Astrocyte (in vitro differentiated cells and primary cell): Measurements from ENCODE around the gene KMT2B. TPM values are rescaled to one million over a fixed set of nuclear protein-coding genes. Genes with fewer than 3 reads are reported as not detected.
A peak's percentile ranks its signal among the peaks of the same experiment; 100 is the strongest.

Experiments
- DNase-seq: peaks from one replicate; pipeline ENCODE4 v3.0.0-alpha.2; 2010; ENCODE audit warnings: low read depth
- FAIRE-seq: peaks from 2 replicates; lab custom pipeline; 2011; peaks lifted over from hg19 to GRCh38; lab: Jason Lieb, UNC
- H2AFZ ChIP-seq: 2 replicates; pipeline ENCODE4 v1.6.0; 2012; ENCODE audit warnings: low read depth, low read length, inconsistent platforms
- H3K27ac ChIP-seq: 2 replicates; pipeline ENCODE4 v1.5.1; 2011; ENCODE audit warnings: low read depth, low read length, inconsistent platforms
- H3K27me3 ChIP-seq: 2 replicates; pipeline ENCODE4 v1.6.0; 2011; ENCODE audit warnings: low read length, inconsistent platforms; ENCODE audit not compliant: insufficient read depth
- H3K36me3 ChIP-seq: 2 replicates; pipeline ENCODE4 v1.5.1; 2011; ENCODE audit warnings: low read length, inconsistent platforms; ENCODE audit not compliant: insufficient read depth
- H3K4me1 ChIP-seq: 2 replicates; pipeline ENCODE4 v1.5.1; 2011; ENCODE audit warnings: low read length, inconsistent platforms; ENCODE audit not compliant: insufficient read depth
- H3K4me2 ChIP-seq: 2 replicates; pipeline ENCODE4 v1.6.0; 2012; ENCODE audit warnings: low read length, inconsistent platforms
- H3K4me3 ChIP-seq: 2 replicates; pipeline ENCODE4 v1.5.1; 2011; ENCODE audit warnings: low read depth, mild to moderate bottlenecking, low read length, inconsistent platforms; ENCODE audit not compliant: insufficient read depth
- H3K79me2 ChIP-seq: 2 replicates; pipeline ENCODE4 v1.6.0; 2012; ENCODE audit warnings: mild to moderate bottlenecking, low read length, inconsistent platforms; ENCODE audit not compliant: insufficient read depth
- H3K9ac ChIP-seq: 2 replicates; pipeline ENCODE4 v1.6.0; 2012; ENCODE audit warnings: mild to moderate bottlenecking, low read length, inconsistent platforms
- H3K9me3 ChIP-seq: 2 replicates; pipeline ENCODE4 v1.5.1; 2012; ENCODE audit warnings: low read depth, mild to moderate bottlenecking, low read length, inconsistent platforms; ENCODE audit not compliant: insufficient read depth
- H4K20me1 ChIP-seq: 2 replicates; pipeline ENCODE4 v1.6.0; 2012; ENCODE audit warnings: low read length, inconsistent platforms; ENCODE audit not compliant: insufficient read depth
- H3K27ac Mint-ChIP-seq: one replicate; pipeline ENCODE4 v1.8.0; 2021; ENCODE audit warnings: mild to moderate bottlenecking, mixed read lengths; ENCODE audit not compliant: unreplicated experiment
- H3K27me3 Mint-ChIP-seq: one replicate; pipeline ENCODE4 v1.8.0; 2021; ENCODE audit warnings: low read depth, mixed read lengths; ENCODE audit not compliant: unreplicated experiment
- H3K36me3 Mint-ChIP-seq: one replicate; pipeline ENCODE4 v1.8.0; 2021; ENCODE audit warnings: low read depth, mixed read lengths; ENCODE audit not compliant: unreplicated experiment
- H3K4me1 Mint-ChIP-seq: one replicate; pipeline ENCODE4 v1.8.0; 2021; ENCODE audit warnings: low read depth, mixed read lengths; ENCODE audit not compliant: unreplicated experiment
- H3K4me3 Mint-ChIP-seq: one replicate; pipeline ENCODE4 v1.8.0; 2021; ENCODE audit warnings: mild to moderate bottlenecking, moderate library complexity, mixed read lengths; ENCODE audit not compliant: unreplicated experiment
- H3K9me3 Mint-ChIP-seq: one replicate; pipeline ENCODE4 v1.8.0; 2021; ENCODE audit warnings: mild to moderate bottlenecking, mixed read lengths; ENCODE audit not compliant: unreplicated experiment
- CTCF ChIP-seq: IDR thresholded peaks from 2 replicates; pipeline ENCODE4 v1.5.1; 2011; ENCODE audit warnings: low read depth, mild to moderate bottlenecking, inconsistent platforms, low read length, moderate library complexity; ENCODE audit not compliant: insufficient read depth
- EZH2 ChIP-seq: IDR thresholded peaks from 2 replicates; pipeline ENCODE4 v1.6.1; 2012; ENCODE audit warnings: mild to moderate bottlenecking, low read length, inconsistent platforms; ENCODE audit not compliant: insufficient read depth
- total RNA-seq: library from RNA; stranded (reverse); gene quantifications from 2 replicates; pipeline ENCODE4 v1.2.1, GENCODE V29; 2021

Gene KMT2B
- total RNA-seq, 1 donor from 2014 or later: 28.7 TPM

GRCh38 chr19:35715355-35715809 is 2.4 kb upstream of the KMT2B start:
- Mint-ChIP-seq H3K9me3 (no peaks in the 10 kb centered on the region), H3K4me1 (peaks cover 6% of the 10 kb centered on the region)
- peak overlapping the region; percentile 91 for H3K4me2 ChIP-seq

GRCh38 chr19:35715981-35716800 is 1.6 kb upstream of the KMT2B start:
- Mint-ChIP-seq H3K4me1 (peaks cover 6% of the 10 kb centered on the region), H3K27ac (peak overlapping the region; percentile 87), H3K4me3 (peak overlapping the region; percentile 93), H3K36me3 (peaks cover 9% of the 10 kb centered on the region), H3K9me3 (no peaks in the 10 kb centered on the region), H3K27me3 (peaks cover 6% of the 10 kb centered on the region)
- H3K4me3 ChIP-seq: peak overlapping the region; percentile 66
- peak overlapping the region; percentile 79 for H3K9ac ChIP-seq
- H3K79me2 ChIP-seq: peaks cover 28% of the 10 kb centered on the region
- TF ChIP-seq CTCF: no peak
- TF ChIP-seq EZH2: no peak
- peaks cover 27% of the 10 kb centered on the region for H4K20me1 ChIP-seq
- FAIRE-seq (no peak), DNase-seq (peak; percentile 30)
- H3K27me3 ChIP-seq: peaks cover 2% of the 10 kb centered on the region
- H3K27ac ChIP-seq: peak overlapping the region; percentile 28
- peak overlapping the region; percentile 98 for H2AFZ ChIP-seq
- H3K4me2 ChIP-seq: peak overlapping the region; percentile 91
- peaks cover 18% of the 10 kb centered on the region for H3K4me1 ChIP-seq
- H3K36me3 ChIP-seq: no peaks in the 10 kb centered on the region
- no peaks in the 10 kb centered on the region for H3K9me3 ChIP-seq

More at GRCh38 chr19:35715355-35715809, 2.4 kb upstream of the KMT2B start:
- H3K9ac ChIP-seq: no peak overlapping the region
- no peak for DNase-seq
- peaks cover 18% of the 10 kb centered on the region for H3K4me1 ChIP-seq
- Mint-ChIP-seq H3K4me3 (no peak overlapping the region), H3K36me3 (peaks cover 9% of the 10 kb centered on the region), H3K27me3 (peaks cover 6% of the 10 kb centered on the region), H3K27ac (no peak overlapping the region)
- H3K79me2 ChIP-seq: peaks cover 23% of the 10 kb centered on the region
- H3K9me3 ChIP-seq: no peaks in the 10 kb centered on the region
- H4K20me1 ChIP-seq: peaks cover 21% of the 10 kb centered on the region
- H3K27ac ChIP-seq: no peak overlapping the region
- H3K36me3 ChIP-seq: no peaks in the 10 kb centered on the region
- no peak overlapping the region for H2AFZ ChIP-seq
- TF ChIP-seq EZH2 (no peak), CTCF (no peak)
- peaks cover 2% of the 10 kb centered on the region for H3K27me3 ChIP-seq
- FAIRE-seq: no peak
- no peak overlapping the region for H3K4me3 ChIP-seq
